ENCODE measurements around the gene SLX9.

- TF ChIP-seq, protein P1, sequence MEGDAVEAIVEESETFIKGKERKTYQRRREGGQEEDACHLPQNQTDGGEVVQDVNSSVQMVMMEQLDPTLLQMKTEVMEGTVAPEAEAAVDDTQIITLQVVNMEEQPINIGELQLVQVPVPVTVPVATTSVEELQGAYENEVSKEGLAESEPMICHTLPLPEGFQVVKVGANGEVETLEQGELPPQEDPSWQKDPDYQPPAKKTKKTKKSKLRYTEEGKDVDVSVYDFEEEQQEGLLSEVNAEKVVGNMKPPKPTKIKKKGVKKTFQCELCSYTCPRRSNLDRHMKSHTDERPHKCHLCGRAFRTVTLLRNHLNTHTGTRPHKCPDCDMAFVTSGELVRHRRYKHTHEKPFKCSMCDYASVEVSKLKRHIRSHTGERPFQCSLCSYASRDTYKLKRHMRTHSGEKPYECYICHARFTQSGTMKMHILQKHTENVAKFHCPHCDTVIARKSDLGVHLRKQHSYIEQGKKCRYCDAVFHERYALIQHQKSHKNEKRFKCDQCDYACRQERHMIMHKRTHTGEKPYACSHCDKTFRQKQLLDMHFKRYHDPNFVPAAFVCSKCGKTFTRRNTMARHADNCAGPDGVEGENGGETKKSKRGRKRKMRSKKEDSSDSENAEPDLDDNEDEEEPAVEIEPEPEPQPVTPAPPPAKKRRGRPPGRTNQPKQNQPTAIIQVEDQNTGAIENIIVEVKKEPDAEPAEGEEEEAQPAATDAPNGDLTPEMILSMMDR (IDR thresholded peaks at IDR 0.05): no peak
- TF ChIP-seq ZFX (IDR thresholded peaks at IDR 0.05; ENCODE audit: borderline replicate concordance): no peak
Measured at GRCh38 chr21:44913425-44914175, 26.2 kb upstream of the SLX9 start.
